Amniotic stem cell (primary cell): ENCODE measurements around the gene RNU5B-1.

Experiments used
- DNase-seq: peaks from one replicate; lab custom pipeline; 2025; lab: John Stamatoyannopoulos, UW

The RNU5B-1 gene

GRCh38 chr15:65304381-65305149, at the start of gene RNU5B-1:
TSS of gene RNU5B-1 (plus strand) at chr15:65304677.
- DNase-seq, result peak; percentile 77

GRCh38 chr15:65254758-65255157, 49.7 kb upstream of the RNU5B-1 start:
- DNase-seq, result no peak

- no peak for DNase-seq
Observed at GRCh38 chr15:65255486-65256140, 48.9 kb upstream of the RNU5B-1 start.

GRCh38 chr15:65258375-65259262, 45.9 kb upstream of the RNU5B-1 start:
- DNase-seq, result no peak

GRCh38 chr15:65259367-65259797, 45.1 kb upstream of the RNU5B-1 start:
- no peak for DNase-seq

- no peak for DNase-seq
Observed at GRCh38 chr15:65260968-65261367, 43.5 kb upstream of the RNU5B-1 start.

GRCh38 chr15:65263313-65263712, 41.2 kb upstream of the RNU5B-1 start:
- DNase-seq, result no peak

GRCh38 chr15:65264863-65265430, 39.5 kb upstream of the RNU5B-1 start:
- no peak for DNase-seq

GRCh38 chr15:65266469-65266868, 38.0 kb upstream of the RNU5B-1 start:
- no peak for DNase-seq

GRCh38 chr15:65268411-65268810, 36.1 kb upstream of the RNU5B-1 start:
- no peak for DNase-seq

- peak; percentile 61 for DNase-seq
Observed at GRCh38 chr15:65270811-65271545, 33.5 kb upstream of the RNU5B-1 start.

GRCh38 chr15:65275104-65275727, 29.3 kb upstream of the RNU5B-1 start:
- no peak for DNase-seq

GRCh38 chr15:65275728-65276126, 28.8 kb upstream of the RNU5B-1 start:
- DNase-seq, result no peak

GRCh38 chr15:65277015-65277414, 27.5 kb upstream of the RNU5B-1 start:
- DNase-seq, result no peak

GRCh38 chr15:65278480-65278879, 26.0 kb upstream of the RNU5B-1 start:
- no peak for DNase-seq

GRCh38 chr15:65285291-65286068, 19.0 kb upstream of the RNU5B-1 start:
- DNase-seq, result no peak

GRCh38 chr15:65286069-65286703, 18.3 kb upstream of the RNU5B-1 start:
- no peak for DNase-seq

- DNase-seq, result peak; percentile 68
Observed at GRCh38 chr15:65286704-65287519, 17.6 kb upstream of the RNU5B-1 start, which contains the start of gene PARP16. TSS of gene PARP16 (minus strand) at chr15:65286883. CDS start at chr15:65286426, 457 bp downstream.

- no peak for DNase-seq
Observed at GRCh38 chr15:65287520-65287855, 17.0 kb upstream of the RNU5B-1 start.
